Trophoblast cell (in vitro differentiated cells and primary cell): ENCODE measurements around the gene SLCO2B1.

ENCODE experiments used
- DNase-seq, 2 donors: peaks; one replicate each; pipeline ENCODE4 v3.0.0-alpha.2; 2016
- H2AFZ ChIP-seq: 2 replicates; pipeline ENCODE4 v1.6.1; 2013; ENCODE audit warnings: low read length, moderate library complexity, mild to moderate bottlenecking; ENCODE audit not compliant: insufficient read depth, poor library complexity
- H2AK5ac ChIP-seq: 2 replicates; pipeline ENCODE4 v1.6.1; 2013; ENCODE audit warnings: mild to moderate bottlenecking, low read length
- H2BK120ac ChIP-seq: 2 replicates; pipeline ENCODE4 v1.6.1; 2013; ENCODE audit warnings: low read length, mild to moderate bottlenecking, moderate library complexity; ENCODE audit not compliant: insufficient read depth, poor library complexity
- H2BK12ac ChIP-seq: 2 replicates; pipeline ENCODE4 v1.6.1; 2013; ENCODE audit warnings: mild to moderate bottlenecking, low read length, moderate library complexity
- H2BK5ac ChIP-seq: 2 replicates; pipeline ENCODE4 v1.6.1; 2013; ENCODE audit warnings: low read length, low read depth, moderate library complexity, mild to moderate bottlenecking; ENCODE audit not compliant: poor library complexity
- H3K14ac ChIP-seq: 2 replicates; pipeline ENCODE4 v1.6.1; 2013; ENCODE audit warnings: mild to moderate bottlenecking, low read length
- H3K18ac ChIP-seq: 2 replicates; pipeline ENCODE4 v1.6.1; 2013; ENCODE audit warnings: mild to moderate bottlenecking, low read length
- H3K23ac ChIP-seq: 2 replicates; pipeline ENCODE4 v1.6.1; 2013; ENCODE audit warnings: low read length
- H3K27ac ChIP-seq: 2 replicates; pipeline ENCODE4 v1.5.1; 2013; ENCODE audit warnings: low read depth, mild to moderate bottlenecking, inconsistent platforms, low read length, moderate library complexity
- H3K27me3 ChIP-seq: 2 replicates; pipeline ENCODE4 v1.6.1; 2013; ENCODE audit warnings: inconsistent platforms, mild to moderate bottlenecking, low read length, moderate library complexity; ENCODE audit not compliant: insufficient read depth
- H3K36me3 ChIP-seq, 2 experiments: 1 replicate in 1 of 2; 2 replicates in 1 of 2; pipeline ENCODE4 v1.6.1; 2013; ENCODE audit warnings: low read length in 2 of 2, mild to moderate bottlenecking in 2 of 2, moderate library complexity in 1 of 2; ENCODE audit not compliant: insufficient read depth in 2 of 2, control insufficient read depth in 1 of 2
- H3K4ac ChIP-seq: 2 replicates; pipeline ENCODE4 v1.6.1; 2013; ENCODE audit warnings: low read depth, mild to moderate bottlenecking, low read length, moderate library complexity
- H3K4me1 ChIP-seq, 2 experiments: 1 replicate in 1 of 2; 2 replicates in 1 of 2; pipeline ENCODE4 v1.6.1; 2013; ENCODE audit warnings: low read length in 2 of 2, mild to moderate bottlenecking in 2 of 2, moderate library complexity in 1 of 2; ENCODE audit not compliant: insufficient read depth in 2 of 2, control insufficient read depth in 1 of 2
- H3K4me2 ChIP-seq: 2 replicates; pipeline ENCODE4 v1.6.1; 2013; ENCODE audit warnings: inconsistent platforms, mild to moderate bottlenecking, low read length, moderate library complexity
- H3K4me3 ChIP-seq: 2 replicates; pipeline ENCODE4 v1.5.1; 2013; ENCODE audit warnings: mild to moderate bottlenecking, low read depth, low read length, inconsistent platforms
- H3K79me1 ChIP-seq: one replicate; pipeline ENCODE4 v1.6.1; 2013; ENCODE audit warnings: low read length
- H3K79me2 ChIP-seq: 2 replicates; pipeline ENCODE4 v1.6.1; 2013; ENCODE audit warnings: low read length, mild to moderate bottlenecking; ENCODE audit not compliant: control insufficient read depth, insufficient read depth, poor library complexity
- H3K9ac ChIP-seq: 2 replicates; pipeline ENCODE4 v1.6.1; 2013; ENCODE audit warnings: mild to moderate bottlenecking, low read length
- H3K9me3 ChIP-seq: 2 replicates; pipeline ENCODE4 v1.6.1; 2013; ENCODE audit warnings: low read depth, mild to moderate bottlenecking, control low read depth, inconsistent platforms, low read length; ENCODE audit not compliant: insufficient read depth
- H4K12ac ChIP-seq: 2 replicates; pipeline ENCODE4 v1.6.1; 2013; ENCODE audit warnings: low read depth, mild to moderate bottlenecking, low read length, moderate library complexity
- H4K8ac ChIP-seq: 2 replicates; pipeline ENCODE4 v1.6.1; 2013; ENCODE audit warnings: low read depth, mild to moderate bottlenecking, low read length, moderate library complexity
- H4K91ac ChIP-seq: one replicate; pipeline ENCODE4 v1.6.1; 2013; ENCODE audit warnings: low read depth, mild to moderate bottlenecking, low read length, moderate library complexity
- WGBS: extraction: QIAGEN DNeasy Blood & Tissue Kit; methylation state at CpG from one replicate; pipeline ENCODE4 v1.1.7; 2013; ENCODE audit warnings: missing lambda C conversion rate; ENCODE audit not compliant: insufficient read length, insufficient coverage; ENCODE audit errors: extremely low coverage; 5-methylcytosine and 5-hydroxymethylcytosine counted together

Gene SLCO2B1

DNA sequence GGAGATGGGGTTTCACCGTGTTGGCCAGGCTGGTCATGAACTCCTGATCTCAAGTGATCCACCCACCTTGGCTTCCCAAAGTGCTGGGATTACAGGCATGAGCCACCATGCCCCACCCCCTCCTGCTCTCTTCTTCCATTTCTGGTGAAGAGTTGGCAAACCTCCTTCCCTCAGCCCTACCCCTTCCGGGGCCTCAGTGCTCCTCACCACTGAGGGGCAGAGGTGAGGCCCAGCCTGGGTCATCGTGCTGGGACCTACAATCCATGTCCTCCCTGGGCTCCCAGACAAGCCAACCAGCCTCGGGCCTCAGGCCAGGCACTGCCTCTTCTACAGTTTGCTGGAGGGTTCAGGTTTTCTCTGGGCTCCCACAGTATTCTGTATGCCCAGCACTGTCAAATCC is 74.9 kb downstream of the SLCO2B1 start:
- H3K36me3 ChIP-seq = no peaks in the 10 kb centered on the region
- H3K4me3 ChIP-seq = no peak overlapping the region
- peaks cover 2% of the 10 kb centered on the region for H3K27me3 ChIP-seq
- no peak overlapping the region for H3K23ac ChIP-seq
- H2BK5ac ChIP-seq = no peak overlapping the region
- H3K4ac ChIP-seq = no peak overlapping the region
- peak overlapping the region; percentile 49 for H3K9ac ChIP-seq
- no peaks in the 10 kb centered on the region for H3K79me2 ChIP-seq
- no peaks in the 10 kb centered on the region for H3K79me1 ChIP-seq
- H4K91ac ChIP-seq = no peak overlapping the region
- H3K27ac ChIP-seq = no peak overlapping the region
- no peak overlapping the region for H3K18ac ChIP-seq
- WGBS = no CpG with 5 or more reads among the region's 4 CpGs
- H3K9me3 ChIP-seq = no peaks in the 10 kb centered on the region
- H2AK5ac ChIP-seq = no peak overlapping the region
- no peak overlapping the region for H2BK120ac ChIP-seq
- no peak overlapping the region for H2AFZ ChIP-seq
- no peak overlapping the region for H4K12ac ChIP-seq
- H2BK12ac ChIP-seq = no peak overlapping the region
- no peaks in the 10 kb centered on the region for H3K4me1 ChIP-seq
- DNase-seq = no peak
- no peak overlapping the region for H3K4me2 ChIP-seq
- H4K8ac ChIP-seq = no peak overlapping the region
- H3K14ac ChIP-seq = no peak overlapping the region

DNA sequence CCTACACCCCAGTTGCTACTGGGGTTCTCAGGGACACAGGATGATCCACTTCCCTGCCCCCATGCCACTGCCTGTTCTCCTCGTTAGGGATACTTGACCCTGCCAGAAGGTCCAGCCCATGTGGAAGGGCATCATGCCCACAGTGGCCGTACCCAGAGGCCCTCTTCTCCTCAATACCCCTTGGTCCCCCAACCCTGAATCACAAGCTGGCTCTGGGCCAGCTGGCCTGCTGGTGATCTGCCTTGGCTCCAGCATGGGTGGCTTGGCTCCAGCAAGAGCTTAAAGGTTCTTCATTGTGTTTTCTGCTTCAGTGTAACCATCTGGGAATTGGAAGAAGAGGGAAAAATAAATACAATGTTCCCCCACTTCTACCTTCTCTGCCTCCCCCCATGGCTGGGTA is 78.6 kb downstream of the SLCO2B1 start:
- no peak overlapping the region for H3K18ac ChIP-seq
- H4K12ac ChIP-seq = no peak overlapping the region
- no peak overlapping the region for H2BK5ac ChIP-seq
- H3K79me2 ChIP-seq = no peaks in the 10 kb centered on the region
- no peak overlapping the region for H2BK12ac ChIP-seq
- no peak overlapping the region for H3K4me2 ChIP-seq
- no peak overlapping the region for H3K23ac ChIP-seq
- H2AK5ac ChIP-seq = no peak overlapping the region
- no peak overlapping the region for H2AFZ ChIP-seq
- H3K14ac ChIP-seq = no peak overlapping the region
- no peak overlapping the region for H3K9ac ChIP-seq
- H3K4me1 ChIP-seq = no peaks in the 10 kb centered on the region
- no peak overlapping the region for H2BK120ac ChIP-seq
- no CpG with 5 or more reads among the region's 2 CpGs for WGBS
- H3K36me3 ChIP-seq = no peaks in the 10 kb centered on the region
- DNase-seq = no peak
- peaks cover 2% of the 10 kb centered on the region for H3K27me3 ChIP-seq
- H3K9me3 ChIP-seq = peaks cover 2% of the 10 kb centered on the region
- no peak overlapping the region for H3K4me3 ChIP-seq
- no peak overlapping the region for H4K91ac ChIP-seq
- no peak overlapping the region for H3K27ac ChIP-seq
- no peak overlapping the region for H3K4ac ChIP-seq
- no peak overlapping the region for H4K8ac ChIP-seq
- H3K79me1 ChIP-seq = no peaks in the 10 kb centered on the region

GRCh38 chr11:75230621-75231020 is 79.7 kb downstream of the SLCO2B1 start:
- no peaks in the 10 kb centered on the region for H3K79me1 ChIP-seq
- H2AK5ac ChIP-seq = no peak overlapping the region
- H2AFZ ChIP-seq = no peak overlapping the region
- H2BK120ac ChIP-seq = no peak overlapping the region
- H4K91ac ChIP-seq = no peak overlapping the region
- peaks cover 2% of the 10 kb centered on the region for H3K27me3 ChIP-seq
- no peak overlapping the region for H3K27ac ChIP-seq
- H3K36me3 ChIP-seq = no peaks in the 10 kb centered on the region
- no peak overlapping the region for H2BK12ac ChIP-seq
- H3K9ac ChIP-seq = no peak overlapping the region
- no peak overlapping the region for H3K23ac ChIP-seq
- no peak overlapping the region for H3K4ac ChIP-seq
- H4K8ac ChIP-seq = no peak overlapping the region
- no peak overlapping the region for H2BK5ac ChIP-seq
- DNase-seq = no peak
- no CpG with 5 or more reads among the region's 2 CpGs for WGBS
- H3K9me3 ChIP-seq = peaks cover 2% of the 10 kb centered on the region
- H4K12ac ChIP-seq = no peak overlapping the region
- no peak overlapping the region for H3K18ac ChIP-seq
- no peak overlapping the region for H3K14ac ChIP-seq
- H3K79me2 ChIP-seq = no peaks in the 10 kb centered on the region
- no peaks in the 10 kb centered on the region for H3K4me1 ChIP-seq
- no peak overlapping the region for H3K4me3 ChIP-seq
- no peak overlapping the region for H3K4me2 ChIP-seq

- Histone ChIP-seq H2BK5ac (no peak overlapping the region), H4K91ac (no peak overlapping the region), H4K12ac (no peak overlapping the region), H3K36me3 (no peaks in the 10 kb centered on the region), H3K9me3 (peaks cover 2% of the 10 kb centered on the region), H3K4ac (no peak overlapping the region), H3K79me2 (no peaks in the 10 kb centered on the region), H3K27me3 (peaks cover 2% of the 10 kb centered on the region), H3K23ac (no peak overlapping the region), H3K4me3 (no peak overlapping the region), H2AK5ac (no peak overlapping the region), H3K4me1 (no peaks in the 10 kb centered on the region), H3K14ac (no peak overlapping the region), H4K8ac (no peak overlapping the region), H3K27ac (no peak overlapping the region), H3K79me1 (no peaks in the 10 kb centered on the region), H3K18ac (no peak overlapping the region), H2BK12ac (no peak overlapping the region), H3K9ac (no peak overlapping the region), H3K4me2 (no peak overlapping the region), H2AFZ (no peak overlapping the region), H2BK120ac (no peak overlapping the region)
- no CpG with 5 or more reads among the region's 3 CpGs for WGBS
- DNase-seq = peak; percentile 16 to 64
These were observed 82.9 kb downstream of the SLCO2B1 start for GRCh38 chr11:75233754-75234172.
